ENCODE results near the gene C1orf210.

GRCh38 chr1:43250351-43250761 lies 35.0 kb downstream of the C1orf210 start:
- TF ChIP-seq CTCF (IDR thresholded peaks at IDR 0.05; ENCODE audit: poor library complexity) (no peak), EZH2 (IDR thresholded peaks at IDR 0.05; ENCODE audit: borderline replicate concordance) (no peak), EZH2phosphoT487 (IDR thresholded peaks at IDR 0.05; ENCODE audit: low read depth, severe bottlenecking, unreplicated experiment) (no peak)
